Neural progenitor cell (in vitro differentiated cells): ENCODE data around the gene CATSPER4. TPM values are rescaled to one million over a fixed set of nuclear protein-coding genes. Genes with fewer than 3 reads are reported as not detected.

Experiments used
- DNase-seq: peaks from one replicate; pipeline ENCODE4 v3.0.0-alpha.2; 2016; ENCODE audit warnings: low spot score
- H2AFZ ChIP-seq: fragments of 200-600 bp; sonication (generic); replicated peaks from 2 replicates; pipeline ENCODE4 v1.6.1; 2016; ENCODE audit warnings: antibody characterized with exemption
- H3F3A ChIP-seq: fragments of 200-600 bp; sonication (generic); 2 replicates; pipeline ENCODE4 v1.6.1; 2016; ENCODE audit warnings: antibody characterized with exemption, low read depth
- H3K27ac ChIP-seq: fragments of 200-600 bp; sonication (generic); 2 replicates; pipeline ENCODE4 v1.5.1; 2016; ENCODE audit warnings: mild to moderate bottlenecking
- H3K27me3 ChIP-seq: fragments of 200-600 bp; sonication (generic); 2 replicates; pipeline ENCODE4 v1.6.1; 2016; ENCODE audit warnings: mild to moderate bottlenecking, moderate library complexity
- H3K36me3 ChIP-seq: fragments of 200-600 bp; sonication (generic); 2 replicates; pipeline ENCODE4 v1.5.1; 2016
- H3K4me1 ChIP-seq: fragments of 200-600 bp; sonication (generic); 2 replicates; pipeline ENCODE4 v1.6.1; 2016; ENCODE audit warnings: mixed run types
- H3K4me2 ChIP-seq: fragments of 200-600 bp; sonication (generic); 2 replicates; pipeline ENCODE4 v1.6.1; 2016
- H3K4me3 ChIP-seq: fragments of 200-600 bp; sonication (generic); 2 replicates; pipeline ENCODE4 v1.5.1; 2016
- H3K79me2 ChIP-seq: fragments of 200-600 bp; sonication (generic); 2 replicates; pipeline ENCODE4 v1.6.1; 2016; ENCODE audit warnings: low read depth
- H3K9ac ChIP-seq: fragments of 200-600 bp; sonication (generic); 2 replicates; pipeline ENCODE4 v1.6.1; 2016
- H3K9me3 ChIP-seq: fragments of 200-600 bp; sonication (generic); 2 replicates; pipeline ENCODE4 v1.5.1; 2016; ENCODE audit warnings: low read depth
- H4K20me1 ChIP-seq: fragments of 200-600 bp; sonication (generic); 2 replicates; pipeline ENCODE4 v1.6.1; 2016; ENCODE audit warnings: low read depth
- H3K27ac Mint-ChIP-seq: 3 replicates; pipeline ENCODE4 v1.8.0; 2021; ENCODE audit warnings: mixed read lengths
- H3K27me3 Mint-ChIP-seq: 2 replicates; pipeline ENCODE4 v1.8.0; 2022; ENCODE audit warnings: low read depth, mild to moderate bottlenecking, inconsistent platforms, moderate library complexity, mixed read lengths; ENCODE audit not compliant: insufficient read depth
- H3K36me3 Mint-ChIP-seq: 3 replicates; pipeline ENCODE4 v1.8.0; 2021; ENCODE audit warnings: mixed read lengths
- H3K4me1 Mint-ChIP-seq: 3 replicates; pipeline ENCODE4 v1.8.0; 2021; ENCODE audit warnings: mixed read lengths
- H3K4me3 Mint-ChIP-seq: 3 replicates; pipeline ENCODE4 v1.8.0; 2021; ENCODE audit warnings: mild to moderate bottlenecking, moderate library complexity, mixed read lengths
- H3K9me3 Mint-ChIP-seq: 3 replicates; pipeline ENCODE4 v1.8.0; 2020; ENCODE audit warnings: mixed read lengths
- CTCF ChIP-seq: fragments of 200-600 bp; sonication (generic); IDR thresholded peaks from 2 replicates; pipeline ENCODE4 v1.5.1; 2017; ENCODE audit warnings: antibody characterized with exemption, mild to moderate bottlenecking
- EZH2 ChIP-seq: fragments of 200-600 bp; sonication (generic); IDR thresholded peaks from 2 replicates; pipeline ENCODE4 v1.6.1; 2017; ENCODE audit warnings: antibody characterized with exemption, mild to moderate bottlenecking, moderate library complexity
- EZH2phosphoT487 ChIP-seq: fragments of 200-600 bp; sonication (generic); IDR thresholded peaks from 2 replicates; pipeline ENCODE4 v1.6.1; 2017; ENCODE audit warnings: antibody characterized with exemption
- total RNA-seq: library from RNA; depleted of rRNA; stranded (reverse); fragments of >200 nt; gene quantifications from 2 replicates; pipeline ENCODE4 v1.2.3, GENCODE V29; 2015; ENCODE audit warnings: low replicate concordance

Gene CATSPER4
- total RNA-seq, 1 donor from 2014 or later, result not detected

- TF ChIP-seq EZH2phosphoT487, result no peak
- TF ChIP-seq CTCF, result no peak
- TF ChIP-seq EZH2, result no peak
- H3K27me3 ChIP-seq, result peaks cover 70% of the 10 kb centered on the region
- H3K9me3 ChIP-seq, result no peaks in the 10 kb centered on the region
- no peaks in the 10 kb centered on the region for H3F3A ChIP-seq
- Mint-ChIP-seq H3K4me1 (peaks cover 8% of the 10 kb centered on the region), H3K4me3 (no peak overlapping the region), H3K9me3 (no peaks in the 10 kb centered on the region), H3K27ac (no peak overlapping the region), H3K27me3 (peaks cover 2% of the 10 kb centered on the region), H3K36me3 (no peaks in the 10 kb centered on the region)
- H3K36me3 ChIP-seq, result no peaks in the 10 kb centered on the region
- H3K4me2 ChIP-seq, result no peak overlapping the region
- H3K4me1 ChIP-seq, result no peaks in the 10 kb centered on the region
- no peak overlapping the region for H2AFZ ChIP-seq
- H3K9ac ChIP-seq, result no peak overlapping the region
- no peak overlapping the region for H3K4me3 ChIP-seq
- H3K79me2 ChIP-seq, result no peaks in the 10 kb centered on the region
- no peak overlapping the region for H3K27ac ChIP-seq
- no peaks in the 10 kb centered on the region for H4K20me1 ChIP-seq
- no peak for DNase-seq
These were observed 44.5 kb upstream of the CATSPER4 start for GRCh38 chr1:26145960-26146294.

DNA sequence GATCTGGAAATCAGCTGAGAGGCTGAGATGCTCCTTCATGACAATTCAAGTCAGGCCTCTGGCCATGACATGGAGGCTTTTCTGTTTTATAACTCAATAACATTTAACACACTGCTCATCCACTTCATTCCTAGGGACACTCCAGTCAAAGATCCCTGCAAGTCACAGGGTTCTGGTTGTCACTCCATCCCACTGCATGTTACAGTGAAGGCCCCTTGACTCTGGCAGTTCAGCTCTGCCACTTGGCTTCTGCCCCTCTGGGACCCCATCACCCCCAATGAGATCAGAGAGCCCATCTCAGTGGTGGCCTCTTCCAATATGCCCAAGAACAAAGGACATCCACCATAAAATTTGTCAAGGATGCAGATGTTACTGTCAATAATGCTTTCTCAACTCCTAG, 41.5 kb upstream of the CATSPER4 start:
- H3K36me3 ChIP-seq, result no peaks in the 10 kb centered on the region
- TF ChIP-seq CTCF (no peak), EZH2phosphoT487 (no peak), EZH2 (no peak)
- peak overlapping the region; percentile 44 for H3K27ac Mint-ChIP-seq
- H3K9me3 ChIP-seq, result no peaks in the 10 kb centered on the region
- no peak for DNase-seq
- no peak overlapping the region for H3K27ac ChIP-seq
- H3K9me3 Mint-ChIP-seq, result no peaks in the 10 kb centered on the region
- peaks cover 2% of the 10 kb centered on the region for H4K20me1 ChIP-seq
- H3K4me3 ChIP-seq, result no peak overlapping the region
- peaks cover 1% of the 10 kb centered on the region for H3F3A ChIP-seq
- H3K4me2 ChIP-seq, result no peak overlapping the region
- no peaks in the 10 kb centered on the region for H3K79me2 ChIP-seq
- H3K9ac ChIP-seq, result no peak overlapping the region
- no peaks in the 10 kb centered on the region for H3K27me3 Mint-ChIP-seq
- H2AFZ ChIP-seq, result no peak overlapping the region
- no peak overlapping the region for H3K4me3 Mint-ChIP-seq
- no peaks in the 10 kb centered on the region for H3K36me3 Mint-ChIP-seq
- peaks cover 97% of the 10 kb centered on the region for H3K27me3 ChIP-seq
- H3K4me1 Mint-ChIP-seq, result peaks cover 14% of the 10 kb centered on the region
- peaks cover 2% of the 10 kb centered on the region for H3K4me1 ChIP-seq

GRCh38 chr1:26153966-26154532, 36.4 kb upstream of the CATSPER4 start:
- Histone ChIP-seq H3K79me2 (no peaks in the 10 kb centered on the region), H3K4me3 (no peak overlapping the region), H3K4me2 (peak overlapping the region; percentile 87), H3K4me1 (peaks cover 45% of the 10 kb centered on the region), H3K27ac (no peak overlapping the region), H4K20me1 (peaks cover 17% of the 10 kb centered on the region), H3K9me3 (no peaks in the 10 kb centered on the region), H2AFZ (no peak overlapping the region), H3K9ac (no peak overlapping the region), H3K36me3 (no peaks in the 10 kb centered on the region), H3K27me3 (peaks cover 97% of the 10 kb centered on the region), H3F3A (peaks cover 23% of the 10 kb centered on the region)
- Mint-ChIP-seq H3K27me3 (peaks cover 12% of the 10 kb centered on the region), H3K36me3 (no peaks in the 10 kb centered on the region), H3K4me3 (peak overlapping the region; percentile 13), H3K9me3 (no peaks in the 10 kb centered on the region), H3K27ac (no peak overlapping the region), H3K4me1 (peaks cover 54% of the 10 kb centered on the region)
- TF ChIP-seq EZH2phosphoT487, result no peak
- TF ChIP-seq CTCF, result no peak
- no peak for TF ChIP-seq EZH2
- DNase-seq, result no peak
